GM12878 (cell line): ENCODE results near the gene RPP30. TPM values are rescaled to one million over a fixed set of nuclear protein-coding genes. Genes with fewer than 3 reads are reported as not detected.

Source experiments
- ATAC-seq: fragments of 200-7000 bp; cut with Tn5 transposase; 3 replicates; pipeline ENCODE4 v1.9.1; 2020; ENCODE audit warnings: mild to moderate bottlenecking, moderate library complexity
- BruUV-seq: library from RNA; stranded (reverse); fragments of 400-500 nt; replicated peaks from 2 replicates; lab custom pipeline; 2021; lab: Mats Ljungman, UMichigan
- CTCF ChIA-PET: fragments of 300-600 bp; sonication (Branson Sonifier 250); formaldehyde crosslinking; extraction: SDS; loops from one replicate; lab custom pipeline; 2021; ENCODE audit warnings: inconsistent platforms; lab: Yijun Ruan, JAX
- POLR2A ChIA-PET: fragments of 350-600 bp; formaldehyde crosslinking; extraction: SDS; loops from one replicate; lab custom pipeline; 2021; ENCODE audit warnings: inconsistent platforms; lab: Charles Lee
- RAD21 ChIA-PET: fragments of 300-600 bp; sonication (Branson Sonifier 250); formaldehyde crosslinking; loops from one replicate; lab custom pipeline; 2023; ENCODE audit warnings: antibody characterized with exemption; ENCODE audit not compliant: unreplicated experiment; lab: Charles Lee
- SMC1A ChIA-PET: fragments of 300-600 bp; sonication (Branson Sonifier 250); formaldehyde crosslinking; loops from one replicate; lab custom pipeline; 2023; ENCODE audit not compliant: unreplicated experiment, uncharacterized antibody; lab: Charles Lee
- DNase-seq: peaks from one replicate; pipeline ENCODE4 v3.0.0-alpha.2; 2011; ENCODE audit warnings: low read depth, low spot score
- FAIRE-seq: peaks from 3 replicates; lab custom pipeline; 2011; peaks lifted over from hg19 to GRCh38; lab: Jason Lieb, UNC
- H2AFZ ChIP-seq: 2 replicates; pipeline ENCODE4 v1.6.0; 2011; ENCODE audit warnings: low read depth, low read length, control low read depth; ENCODE audit not compliant: control insufficient read depth
- H3K27ac ChIP-seq: 2 replicates; pipeline ENCODE4 v1.5.1; 2011; ENCODE audit warnings: control low read depth; ENCODE audit not compliant: control insufficient read depth, insufficient read depth
- H3K27me3 ChIP-seq, 2 experiments: replicated peaks in 1 of 2; 2 replicates each; pipeline versions ENCODE4 v1.6.0 to v1.6.1; 2011; ENCODE audit warnings: low read length in 1 of 2; ENCODE audit not compliant: control insufficient read depth in 2 of 2, insufficient read depth in 2 of 2
- H3K36me3 ChIP-seq, 2 experiments: 2 replicates each; pipeline ENCODE4 v1.5.1; 2011; ENCODE audit warnings: low read length in 1 of 2; ENCODE audit not compliant: control insufficient read depth in 2 of 2, insufficient read depth in 2 of 2
- H3K4me1 ChIP-seq: 2 replicates; pipeline ENCODE4 v1.6.1; 2011; ENCODE audit warnings: mild to moderate bottlenecking, low read length, moderate library complexity, mixed read lengths; ENCODE audit not compliant: control insufficient read depth, insufficient read depth
- H3K4me2 ChIP-seq: 2 replicates; pipeline ENCODE4 v1.6.0; 2011; ENCODE audit warnings: control low read depth; ENCODE audit not compliant: control insufficient read depth, insufficient read depth
- H3K4me3 ChIP-seq: fragments of 200-600 bp; sonication (generic); 2 replicates; pipeline ENCODE4 v1.5.1; 2016
- H3K79me2 ChIP-seq: 2 replicates; pipeline ENCODE4 v1.6.0; 2011; ENCODE audit warnings: low read length; ENCODE audit not compliant: control insufficient read depth, insufficient read depth
- H3K9ac ChIP-seq: 2 replicates; pipeline ENCODE4 v1.8.0; 2011; ENCODE audit warnings: low read length, control low read depth, mixed read lengths; ENCODE audit not compliant: control insufficient read depth, insufficient read depth
- H3K9me3 ChIP-seq: replicated peaks from 3 replicates; pipeline ENCODE4 v1.5.1; 2011; ENCODE audit warnings: mild to moderate bottlenecking, low read length; ENCODE audit not compliant: control insufficient read depth, insufficient read depth
- H4K20me1 ChIP-seq: 2 replicates; pipeline ENCODE4 v1.6.0; 2011; ENCODE audit not compliant: control insufficient read depth, insufficient read depth
- HDGF ChIP-seq: fragments of 450-650 bp; IDR thresholded peaks from 2 replicates; pipeline ENCODE4 v1.6.1; 2016; ENCODE audit warnings: antibody characterized with exemption
- JUND ChIP-seq: IDR thresholded peaks from 2 replicates; pipeline ENCODE4 v1.6.1; 2012; ENCODE audit warnings: low read depth, mild to moderate bottlenecking, low read length, improper control_type of control experiment, moderate library complexity
- MXI1 ChIP-seq: fragments of 150-350 bp; IDR thresholded peaks from 2 replicates; pipeline ENCODE4 v1.6.1; 2011; ENCODE audit warnings: low read depth, mild to moderate bottlenecking, inconsistent platforms, low read length, improper control_type of control experiment
- NR2C2 ChIP-seq: IDR thresholded peaks from 2 replicates; pipeline ENCODE4 v1.6.1; 2011; ENCODE audit warnings: borderline replicate concordance, low read depth; ENCODE audit not compliant: control insufficient read depth, insufficient read length
- RCOR1 ChIP-seq: conservative IDR thresholded peaks from 2 replicates; pipeline ENCODE4 v1.6.1; 2012; ENCODE audit warnings: low read depth, low read length, improper control_type of control experiment
- ZSCAN29 ChIP-seq: fragments of 450-650 bp; IDR thresholded peaks from 2 replicates; pipeline ENCODE4 v1.6.1; 2017; ENCODE audit warnings: mild to moderate bottlenecking, moderate library complexity
- WGBS: methylation state at CpG from one replicate; pipeline ENCODE4 v1.1.6; 2016; ENCODE audit warnings: low lambda C conversion rate; ENCODE audit not compliant: insufficient replicate concordance, insufficient coverage; ENCODE audit errors: missing lambda C conversion rate; 5-methylcytosine and 5-hydroxymethylcytosine counted together
- in situ Hi-C: fragments of 300-500 bp; cut with MboI; formaldehyde crosslinking; loops from 9 replicates; pipeline ENCODE4 v1.14.3; 2018; ENCODE audit warnings: mixed read lengths
- intact Hi-C: fragments of 100-400 bp; cut with micrococcal nuclease; formaldehyde crosslinking; loops from one replicate; pipeline ENCODE4 v1.14.2; 2022; ENCODE audit not compliant: unreplicated experiment
- polyA plus RNA-seq, 11 experiments: library from polyadenylated mRNA; depleted of rRNA in 4 of 11; unstranded in 6 of 11; stranded (reverse) in 5 of 11; fragments of >200 nt; fragmentation: Nextera tagmentation in 4 of 11; fragmentation: Illumina TruSeq in 1 of 11; extraction: Ambion mirVana in 4 of 11; extraction: Trizol in 1 of 11; gene quantifications; 1 replicate in 1 of 11; 2 replicates in 10 of 11; pipeline versions ENCODE4 v1.2.1 to v1.2.3, GENCODE V29; 2011 to 2016; ENCODE audit warnings: inconsistent platforms in 2 of 11, missing spikeins in 2 of 11, low read depth in 1 of 11
- total RNA-seq, 4 experiments: library from RNA; depleted of rRNA in 3 of 4; stranded (reverse); fragments of >200 nt in 3 of 4; fragmentation: Illumina TruSeq in 1 of 4; extraction: Trizol in 1 of 4; gene quantifications; 2 replicates each; pipeline versions ENCODE4 v1.2.1 to v1.2.3, GENCODE V29; 2013 to 2021
- TF ChIP-seq, protein P1 (sequence below): IDR thresholded peaks from 2 replicates; pipeline ENCODE4 v1.6.1; 2011; ENCODE audit warnings: borderline replicate concordance, low read depth, mild to moderate bottlenecking, moderate library complexity, mixed read lengths, low read length; ENCODE audit not compliant: insufficient read depth; ENCODE audit errors: extremely low read length
- TF ChIP-seq, protein P2 (sequence below): fragments of 150-350 bp; IDR thresholded peaks from 2 replicates; pipeline ENCODE4 v1.6.1; 2016; ENCODE audit warnings: low read depth, low read length

Gene RPP30
- total and polyA plus RNA-seq, 10 of the 15 experiments (the other 5 are each of a cell fraction or from before 2014, with no cell fraction given): 48.0 to 208 (median 72.6) TPM

DNA sequence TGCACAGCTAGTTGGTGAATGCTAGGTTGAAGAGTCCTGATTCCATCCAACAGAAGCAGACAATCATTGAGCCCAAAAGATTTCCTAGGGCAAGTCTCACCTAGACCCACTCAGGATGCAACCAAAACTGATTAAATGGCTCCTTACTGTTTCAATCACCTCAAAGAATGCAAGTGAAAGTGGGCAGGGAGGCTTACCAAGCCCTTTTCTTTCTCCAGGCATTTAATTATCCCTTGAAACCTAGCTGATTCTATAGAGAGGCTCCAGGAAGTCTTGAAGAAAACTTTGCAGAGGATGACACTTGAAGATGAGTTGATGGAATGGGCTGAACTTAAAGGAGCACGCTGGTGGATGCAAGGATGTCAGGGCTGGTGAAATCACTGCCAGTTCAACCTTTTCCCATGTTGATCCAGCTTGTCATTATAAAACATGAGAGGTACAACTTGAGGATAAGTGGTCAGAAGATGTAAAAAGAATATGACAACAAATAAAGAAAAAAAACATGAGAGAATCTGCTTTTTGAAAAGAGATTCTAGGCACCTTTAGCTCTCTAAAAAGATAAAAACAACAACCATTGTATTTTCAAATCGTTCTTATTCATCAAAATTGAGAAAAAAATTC lies 51.4 kb downstream of the RPP30 start:
- Histone ChIP-seq H3K4me2 (no peak overlapping the region), H3K4me3 (no peak overlapping the region), H3K9ac (no peak overlapping the region), H3K4me1 (no peaks in the 10 kb centered on the region), H3K36me3 (no peaks in the 10 kb centered on the region), H2AFZ (no peak overlapping the region), H3K9me3 (no peaks in the 10 kb centered on the region), H3K79me2 (no peaks in the 10 kb centered on the region), H4K20me1 (no peaks in the 10 kb centered on the region), H3K27ac (no peak overlapping the region), H3K27me3 (no peaks in the 10 kb centered on the region)
- 5% methylated on average over 2 of the region's 2 CpGs for WGBS
- ChIA-PET SMC1A (interaction anchor here (0.9 to 1.4 kb wide), 3 partner anchors 10 to 327 kb away, joined by 3 to 6 read pairs (median 3); no protein-coding TSS in a partner anchor), RAD21 (no interaction called here), POLR2A (interaction anchor here (0.6 kb wide), 1 partner anchor 23 kb away, joined by 3 read pairs; no protein-coding TSS in a partner anchor), CTCF (interaction anchor here (0.6 to 4.1 kb wide), 2 partner anchors 12 to 36 kb away, joined by 3 to 22 read pairs; no protein-coding TSS in a partner anchor)
- FAIRE-seq: no peak
- BruUV-seq: no TSS peak
- no peak for DNase-seq
- intact Hi-C loops: no loop called here
- in situ Hi-C loops: no loop called here
- ATAC-seq: no peak
- TF ChIP-seq, protein P1, sequence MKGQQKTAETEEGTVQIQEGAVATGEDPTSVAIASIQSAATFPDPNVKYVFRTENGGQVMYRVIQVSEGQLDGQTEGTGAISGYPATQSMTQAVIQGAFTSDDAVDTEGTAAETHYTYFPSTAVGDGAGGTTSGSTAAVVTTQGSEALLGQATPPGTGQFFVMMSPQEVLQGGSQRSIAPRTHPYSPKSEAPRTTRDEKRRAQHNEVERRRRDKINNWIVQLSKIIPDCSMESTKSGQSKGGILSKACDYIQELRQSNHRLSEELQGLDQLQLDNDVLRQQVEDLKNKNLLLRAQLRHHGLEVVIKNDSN: no peak
- TF ChIP-seq ZSCAN29 (no peak), JUND (no peak)

DNA sequence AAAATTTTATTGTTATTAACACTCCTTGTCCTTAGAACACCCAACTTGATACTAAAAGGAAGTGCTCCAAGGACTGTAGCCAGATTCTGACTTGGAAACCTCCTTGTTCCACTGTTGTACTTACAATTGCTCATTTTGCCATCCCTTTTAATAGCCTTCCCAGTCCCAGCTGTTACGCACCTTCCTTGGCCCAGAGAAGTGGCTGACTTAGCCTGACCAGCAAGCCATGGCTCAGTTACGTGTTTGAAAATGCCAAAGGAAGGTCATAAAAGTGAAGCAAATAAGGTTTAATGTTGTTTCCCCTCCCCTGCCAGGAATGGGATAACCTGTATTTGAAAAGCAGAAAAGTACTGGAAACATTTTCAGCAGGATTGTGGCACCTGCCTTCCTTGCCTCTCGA lies 52.8 kb downstream of the RPP30 start:
- 90% methylated on average over 3 of the region's 3 CpGs for WGBS
- DNase-seq (no peak), FAIRE-seq (no peak), ATAC-seq (no peak)
- Histone ChIP-seq H3K4me2 (no peak overlapping the region), H4K20me1 (no peaks in the 10 kb centered on the region), H3K4me3 (no peak overlapping the region), H3K27me3 (no peaks in the 10 kb centered on the region), H3K27ac (no peak overlapping the region), H3K9me3 (no peaks in the 10 kb centered on the region), H2AFZ (no peak overlapping the region), H3K4me1 (no peaks in the 10 kb centered on the region), H3K79me2 (no peaks in the 10 kb centered on the region), H3K9ac (no peak overlapping the region), H3K36me3 (no peaks in the 10 kb centered on the region)
- in situ Hi-C loops (no loop called here), intact Hi-C loops (no loop called here)
- no TSS peak for BruUV-seq
- ChIA-PET CTCF (no interaction called here), RAD21 (no interaction called here), POLR2A (no interaction called here), SMC1A (interaction anchor here (1.0 kb wide), 1 partner anchor 12 kb away, joined by 3 read pairs; no protein-coding TSS in a partner anchor)
- TF ChIP-seq RCOR1 (no peak), MXI1 (no peak), HDGF (no peak), NR2C2 (no peak)
- TF ChIP-seq, protein P2, sequence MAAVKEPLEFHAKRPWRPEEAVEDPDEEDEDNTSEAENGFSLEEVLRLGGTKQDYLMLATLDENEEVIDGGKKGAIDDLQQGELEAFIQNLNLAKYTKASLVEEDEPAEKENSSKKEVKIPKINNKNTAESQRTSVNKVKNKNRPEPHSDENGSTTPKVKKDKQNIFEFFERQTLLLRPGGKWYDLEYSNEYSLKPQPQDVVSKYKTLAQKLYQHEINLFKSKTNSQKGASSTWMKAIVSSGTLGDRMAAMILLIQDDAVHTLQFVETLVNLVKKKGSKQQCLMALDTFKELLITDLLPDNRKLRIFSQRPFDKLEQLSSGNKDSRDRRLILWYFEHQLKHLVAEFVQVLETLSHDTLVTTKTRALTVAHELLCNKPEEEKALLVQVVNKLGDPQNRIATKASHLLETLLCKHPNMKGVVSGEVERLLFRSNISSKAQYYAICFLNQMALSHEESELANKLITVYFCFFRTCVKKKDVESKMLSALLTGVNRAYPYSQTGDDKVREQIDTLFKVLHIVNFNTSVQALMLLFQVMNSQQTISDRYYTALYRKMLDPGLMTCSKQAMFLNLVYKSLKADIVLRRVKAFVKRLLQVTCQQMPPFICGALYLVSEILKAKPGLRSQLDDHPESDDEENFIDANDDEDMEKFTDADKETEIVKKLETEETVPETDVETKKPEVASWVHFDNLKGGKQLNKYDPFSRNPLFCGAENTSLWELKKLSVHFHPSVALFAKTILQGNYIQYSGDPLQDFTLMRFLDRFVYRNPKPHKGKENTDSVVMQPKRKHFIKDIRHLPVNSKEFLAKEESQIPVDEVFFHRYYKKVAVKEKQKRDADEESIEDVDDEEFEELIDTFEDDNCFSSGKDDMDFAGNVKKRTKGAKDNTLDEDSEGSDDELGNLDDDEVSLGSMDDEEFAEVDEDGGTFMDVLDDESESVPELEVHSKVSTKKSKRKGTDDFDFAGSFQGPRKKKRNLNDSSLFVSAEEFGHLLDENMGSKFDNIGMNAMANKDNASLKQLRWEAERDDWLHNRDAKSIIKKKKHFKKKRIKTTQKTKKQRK: no peak
